ENCODE measurements around the gene UMOD.

The UMOD gene

DNA sequence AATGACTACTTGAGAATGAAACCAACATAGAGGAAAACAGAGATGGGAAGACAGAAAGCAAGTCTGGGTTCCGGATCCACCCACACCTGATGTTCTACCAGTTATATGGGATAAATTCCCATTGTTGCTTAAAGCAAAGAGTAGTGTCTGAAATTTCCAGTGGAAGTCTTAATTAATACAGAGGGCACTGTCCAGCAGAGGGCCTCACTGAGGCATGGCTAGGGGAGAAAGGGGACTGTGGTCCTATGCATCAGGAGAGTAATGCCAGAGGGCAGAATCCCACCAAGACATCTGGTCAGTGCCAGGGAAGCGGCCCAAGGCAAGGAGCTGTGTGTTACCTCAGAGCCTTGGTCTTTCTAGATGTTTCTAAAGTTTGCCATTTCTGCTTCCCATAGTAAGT, 7.5 kb upstream of the UMOD start:
- no peaks in the 10 kb centered on the region for H4K20me1 ChIP-seq (ENCODE audit: low read depth, low read length)
- H3K4me3 ChIP-seq (ENCODE audit: insufficient read depth, low read length, poor library complexity, severe bottlenecking), result no peak overlapping the region
- H3K27me3 ChIP-seq (ENCODE audit: low read length), result no peaks in the 10 kb centered on the region
- H3K4me2 ChIP-seq (ENCODE audit: low read depth, low read length, poor library complexity, severe bottlenecking), result no peak overlapping the region
- TF ChIP-seq, protein P1, sequence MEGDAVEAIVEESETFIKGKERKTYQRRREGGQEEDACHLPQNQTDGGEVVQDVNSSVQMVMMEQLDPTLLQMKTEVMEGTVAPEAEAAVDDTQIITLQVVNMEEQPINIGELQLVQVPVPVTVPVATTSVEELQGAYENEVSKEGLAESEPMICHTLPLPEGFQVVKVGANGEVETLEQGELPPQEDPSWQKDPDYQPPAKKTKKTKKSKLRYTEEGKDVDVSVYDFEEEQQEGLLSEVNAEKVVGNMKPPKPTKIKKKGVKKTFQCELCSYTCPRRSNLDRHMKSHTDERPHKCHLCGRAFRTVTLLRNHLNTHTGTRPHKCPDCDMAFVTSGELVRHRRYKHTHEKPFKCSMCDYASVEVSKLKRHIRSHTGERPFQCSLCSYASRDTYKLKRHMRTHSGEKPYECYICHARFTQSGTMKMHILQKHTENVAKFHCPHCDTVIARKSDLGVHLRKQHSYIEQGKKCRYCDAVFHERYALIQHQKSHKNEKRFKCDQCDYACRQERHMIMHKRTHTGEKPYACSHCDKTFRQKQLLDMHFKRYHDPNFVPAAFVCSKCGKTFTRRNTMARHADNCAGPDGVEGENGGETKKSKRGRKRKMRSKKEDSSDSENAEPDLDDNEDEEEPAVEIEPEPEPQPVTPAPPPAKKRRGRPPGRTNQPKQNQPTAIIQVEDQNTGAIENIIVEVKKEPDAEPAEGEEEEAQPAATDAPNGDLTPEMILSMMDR (IDR thresholded peaks at IDR 0.05; ENCODE audit: insufficient read depth, low read length, poor library complexity, severe bottlenecking), result no peak
- TF ChIP-seq EZH2phosphoT487 (conservative IDR thresholded peaks at IDR 0.05; ENCODE audit: low read length), result no peak
- no peaks in the 10 kb centered on the region for H3K9me3 ChIP-seq (ENCODE audit: insufficient read depth, low read length)
- H3F3A ChIP-seq (ENCODE audit: insufficient read depth), result no peaks in the 10 kb centered on the region
- no peaks in the 10 kb centered on the region for H3K9me2 ChIP-seq (replicated peaks; ENCODE audit: insufficient read depth, low read length)
- H3K9ac ChIP-seq (ENCODE audit: low read length), result no peak overlapping the region
- H3K27ac ChIP-seq (ENCODE audit: low read depth, low read length), result no peak overlapping the region
- H3K36me3 ChIP-seq (ENCODE audit: low read length), result no peaks in the 10 kb centered on the region
- H3K79me2 ChIP-seq (ENCODE audit: insufficient read depth, low read length), result no peaks in the 10 kb centered on the region
- no peak overlapping the region for H2AFZ ChIP-seq (ENCODE audit: low read depth, low read length, severe bottlenecking)

DNA sequence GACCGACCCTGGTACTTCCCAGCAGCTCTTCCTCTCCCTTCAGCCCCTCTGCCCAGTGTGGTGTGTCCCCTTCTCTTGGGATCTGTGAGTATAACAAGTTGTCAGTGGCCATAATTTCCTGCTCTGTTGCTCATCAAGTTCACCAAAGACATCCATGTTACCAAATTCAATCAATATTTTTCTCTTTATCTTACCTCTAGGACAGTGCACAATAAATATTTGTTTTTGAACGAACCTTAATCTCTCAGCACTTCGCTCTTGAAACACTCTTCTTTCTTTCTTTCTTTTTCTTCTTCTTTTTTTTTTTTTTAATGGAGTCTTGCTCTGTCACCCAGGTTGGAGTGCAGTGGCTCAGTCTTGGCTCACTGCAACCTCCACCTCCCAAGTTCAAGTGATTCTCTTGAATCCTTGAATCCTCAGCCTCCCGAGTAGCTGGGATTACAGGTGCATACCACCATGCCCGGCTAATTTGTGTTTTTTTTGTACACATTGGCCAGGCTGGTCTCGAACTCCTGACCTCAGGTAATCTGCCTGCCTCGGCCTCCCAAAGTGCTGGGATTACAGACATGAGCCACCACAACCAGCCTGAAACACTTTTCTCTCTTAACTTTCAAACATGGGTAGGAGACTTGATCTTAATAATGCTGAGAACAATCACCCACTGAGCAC, 2.7 kb upstream of the UMOD start:
- no peaks in the 10 kb centered on the region for H3K79me2 ChIP-seq (ENCODE audit: insufficient read depth, low read length)
- no peaks in the 10 kb centered on the region for H3K36me3 ChIP-seq (ENCODE audit: low read length)
- no peak overlapping the region for H3K4me3 ChIP-seq (ENCODE audit: insufficient read depth, low read length, poor library complexity, severe bottlenecking)
- no peaks in the 10 kb centered on the region for H3K9me3 ChIP-seq (ENCODE audit: insufficient read depth, low read length)
- no peak overlapping the region for H3K9ac ChIP-seq (ENCODE audit: low read length)
- no peaks in the 10 kb centered on the region for H3K9me2 ChIP-seq (replicated peaks; ENCODE audit: insufficient read depth, low read length)
- no peaks in the 10 kb centered on the region for H4K20me1 ChIP-seq (ENCODE audit: low read depth, low read length)
- H3K27me3 ChIP-seq (ENCODE audit: low read length), result no peaks in the 10 kb centered on the region
- no peak overlapping the region for H3K4me2 ChIP-seq (ENCODE audit: low read depth, low read length, poor library complexity, severe bottlenecking)
- no peak overlapping the region for H2AFZ ChIP-seq (ENCODE audit: low read depth, low read length, severe bottlenecking)
- H3F3A ChIP-seq (ENCODE audit: insufficient read depth), result no peaks in the 10 kb centered on the region
- TF ChIP-seq EZH2phosphoT487 (conservative IDR thresholded peaks at IDR 0.05; ENCODE audit: low read length), result no peak
- TF ChIP-seq, protein P1 (IDR thresholded peaks at IDR 0.05; ENCODE audit: insufficient read depth, low read length, poor library complexity, severe bottlenecking), result no peak
- H3K27ac ChIP-seq (ENCODE audit: low read depth, low read length), result no peak overlapping the region

DNA sequence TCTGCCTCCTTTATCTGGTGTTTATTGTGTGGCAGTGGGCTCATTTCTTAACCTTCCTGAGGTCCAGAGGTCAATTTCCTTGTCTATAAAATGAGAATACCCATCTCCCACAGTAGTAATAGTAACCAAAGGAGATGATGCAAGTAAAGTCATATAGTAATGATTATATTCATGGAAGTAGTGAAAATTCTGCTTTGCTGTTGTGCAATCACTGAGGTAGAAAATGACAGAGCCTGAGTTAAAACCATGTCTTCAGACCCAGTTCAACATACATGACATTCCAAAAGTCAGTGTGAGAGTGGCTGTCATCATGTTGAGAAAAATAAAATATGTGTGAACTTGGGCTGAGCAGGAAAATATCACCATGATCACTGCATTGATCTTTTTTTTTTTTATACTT, 864 bp upstream of the UMOD start:
- H3K9ac ChIP-seq (ENCODE audit: low read length), result no peak overlapping the region
- no peaks in the 10 kb centered on the region for H3K9me3 ChIP-seq (ENCODE audit: insufficient read depth, low read length)
- no peak overlapping the region for H2AFZ ChIP-seq (ENCODE audit: low read depth, low read length, severe bottlenecking)
- no peak for TF ChIP-seq EZH2phosphoT487 (conservative IDR thresholded peaks at IDR 0.05; ENCODE audit: low read length)
- TF ChIP-seq, protein P1 (IDR thresholded peaks at IDR 0.05; ENCODE audit: insufficient read depth, low read length, poor library complexity, severe bottlenecking), result no peak
- H3K27ac ChIP-seq (ENCODE audit: low read depth, low read length), result no peak overlapping the region
- no peaks in the 10 kb centered on the region for H4K20me1 ChIP-seq (ENCODE audit: low read depth, low read length)
- no peak overlapping the region for H3K4me2 ChIP-seq (ENCODE audit: low read depth, low read length, poor library complexity, severe bottlenecking)
- no peaks in the 10 kb centered on the region for H3K9me2 ChIP-seq (replicated peaks; ENCODE audit: insufficient read depth, low read length)
- H3K27me3 ChIP-seq (ENCODE audit: low read length), result no peaks in the 10 kb centered on the region
- H3K36me3 ChIP-seq (ENCODE audit: low read length), result no peaks in the 10 kb centered on the region
- H3K79me2 ChIP-seq (ENCODE audit: insufficient read depth, low read length), result no peaks in the 10 kb centered on the region
- no peaks in the 10 kb centered on the region for H3F3A ChIP-seq (ENCODE audit: insufficient read depth)
- no peak overlapping the region for H3K4me3 ChIP-seq (ENCODE audit: insufficient read depth, low read length, poor library complexity, severe bottlenecking)

Measured in SU-DHL-6 (cell line).